ENCODE measurements around the gene PAGE5.

PAGE5 gene

GRCh38 chrX:55220119-55220794 is at the start of gene PAGE5:
Gene PAGE5 (plus strand): TSS chrX:55220346. CDS start chrX:55221383, 1,037 bp downstream.
- no peak for DNase-seq (ENCODE audit: low read depth)

DNA sequence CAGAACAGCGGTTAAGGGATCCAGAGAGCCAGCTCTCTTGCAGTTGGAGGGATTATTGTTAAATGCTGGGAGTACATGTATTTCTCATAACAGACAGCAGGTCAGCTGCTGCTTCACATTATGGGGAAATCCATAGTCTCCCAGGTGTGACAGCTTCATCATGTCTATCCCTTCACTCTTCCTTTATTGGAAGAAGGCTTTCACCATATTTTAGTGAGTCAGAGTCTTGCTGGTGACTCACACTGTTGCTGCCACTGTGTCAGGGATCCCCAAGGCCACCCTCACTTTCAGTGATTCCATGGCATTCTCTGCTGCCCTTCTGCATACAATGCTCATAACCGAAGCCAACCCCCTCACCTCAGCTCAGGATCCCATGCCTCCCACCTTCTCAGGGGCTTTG is 32.9 kb upstream of the PAGE5 start:
- no peak for DNase-seq (ENCODE audit: low read depth)

- DNase-seq (ENCODE audit: low read depth): no peak
These were observed 23.5 kb upstream of the PAGE5 start for GRCh38 chrX:55196688-55197087.

DNA sequence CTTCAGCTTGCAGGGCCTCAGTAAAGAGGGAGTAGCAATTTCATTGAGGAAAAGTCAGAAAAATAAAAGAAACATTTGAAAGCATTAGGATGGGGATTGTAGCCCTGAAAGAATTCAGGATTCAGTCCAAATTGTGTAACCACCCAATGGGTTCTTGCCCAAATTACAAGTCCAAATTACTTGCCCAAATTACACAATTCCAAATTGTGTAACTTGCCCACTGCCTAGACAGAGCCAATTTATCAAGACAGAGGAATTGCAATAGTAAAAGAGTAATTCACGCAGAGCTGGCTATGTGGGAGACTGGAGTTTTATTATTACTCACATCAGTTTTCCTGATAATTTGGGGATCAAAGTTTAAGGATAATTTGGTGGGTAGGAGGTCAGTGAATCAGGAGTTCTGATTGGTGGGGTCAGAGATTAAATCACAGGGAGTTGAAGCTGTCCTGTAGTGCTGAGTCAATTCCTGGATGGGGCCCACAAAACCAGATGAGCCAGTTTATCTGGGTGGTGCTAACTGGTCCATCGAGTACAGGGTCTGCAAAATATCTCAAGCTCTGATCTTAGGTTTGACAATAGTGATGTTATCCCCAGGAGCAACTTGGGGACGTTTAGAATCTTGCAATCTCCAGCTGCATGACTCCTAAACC is 18.1 kb upstream of the PAGE5 start:
- no peak for DNase-seq (ENCODE audit: low read depth)

DNA sequence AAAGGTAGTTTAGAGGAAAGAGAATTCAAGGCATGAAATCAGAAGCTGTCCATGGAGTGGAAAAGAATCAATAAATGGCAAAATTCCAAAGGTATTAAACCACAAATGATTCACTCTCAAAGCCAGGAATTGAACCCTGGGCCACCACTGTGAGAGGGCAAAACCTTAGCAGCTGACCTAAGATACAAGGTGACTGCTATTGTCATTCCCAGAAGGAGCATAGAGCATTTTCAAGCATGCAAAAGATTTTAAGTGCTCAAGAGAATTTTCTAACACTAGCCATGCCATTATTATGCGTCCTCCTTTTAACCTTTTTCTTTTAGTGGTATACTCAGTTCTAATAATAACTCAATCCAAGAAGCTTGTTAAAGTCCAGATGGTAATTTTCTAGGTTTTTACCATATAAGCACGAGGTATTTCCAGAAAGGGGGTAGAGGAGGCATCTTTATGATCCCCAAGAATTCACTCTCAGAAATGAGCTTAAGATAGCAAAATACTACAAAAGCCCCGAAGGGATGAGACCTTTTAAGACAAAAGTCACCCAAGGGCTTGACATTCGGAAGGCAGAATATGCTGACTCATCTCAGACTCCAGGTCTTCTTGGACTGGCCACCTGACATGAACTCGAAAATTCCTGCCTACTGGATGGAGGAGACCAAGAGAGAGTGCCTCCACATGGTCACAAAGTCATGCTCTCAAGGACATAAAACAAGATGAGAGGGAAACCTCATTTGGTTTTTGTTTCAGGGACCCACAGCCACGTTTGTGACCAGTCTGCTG is 13.8 kb upstream of the PAGE5 start:
- no peak for DNase-seq (ENCODE audit: low read depth)

DNA sequence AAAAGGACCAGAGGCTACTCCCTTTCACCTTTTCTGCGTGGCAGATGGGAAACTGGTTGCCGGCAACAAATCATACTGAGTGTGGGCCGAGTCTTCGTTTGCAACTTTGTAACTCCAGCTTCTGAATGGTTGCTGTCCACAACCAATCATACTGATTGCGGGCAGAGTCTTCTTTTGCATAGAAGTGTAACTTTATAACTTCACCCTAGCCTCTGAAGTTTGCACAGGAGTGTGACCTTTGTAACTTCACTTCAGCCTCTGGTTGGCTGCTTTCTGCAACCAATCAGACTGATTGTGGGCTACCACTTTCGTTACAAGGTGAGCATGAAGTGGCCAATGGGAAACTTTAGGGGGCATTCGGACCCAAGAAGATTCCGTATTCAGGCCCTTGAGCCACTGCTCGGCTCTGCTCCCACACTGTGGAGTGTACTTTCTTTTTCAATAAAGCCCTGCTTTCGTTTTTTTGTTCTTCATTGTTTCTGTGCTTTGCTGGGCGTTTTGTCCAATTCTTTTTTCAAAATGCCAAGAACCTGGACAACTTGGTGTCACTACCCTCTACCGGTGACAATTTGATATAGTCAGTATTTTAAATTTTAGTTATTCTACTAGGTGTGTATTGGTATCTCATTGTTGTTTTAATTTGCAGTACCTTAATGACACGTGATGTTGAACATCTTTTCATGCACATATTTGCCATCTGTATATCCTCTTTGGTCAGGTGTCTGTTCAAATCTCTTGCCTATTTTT is 9.0 kb upstream of the PAGE5 start:
- DNase-seq (ENCODE audit: low read depth): no peak

DNA sequence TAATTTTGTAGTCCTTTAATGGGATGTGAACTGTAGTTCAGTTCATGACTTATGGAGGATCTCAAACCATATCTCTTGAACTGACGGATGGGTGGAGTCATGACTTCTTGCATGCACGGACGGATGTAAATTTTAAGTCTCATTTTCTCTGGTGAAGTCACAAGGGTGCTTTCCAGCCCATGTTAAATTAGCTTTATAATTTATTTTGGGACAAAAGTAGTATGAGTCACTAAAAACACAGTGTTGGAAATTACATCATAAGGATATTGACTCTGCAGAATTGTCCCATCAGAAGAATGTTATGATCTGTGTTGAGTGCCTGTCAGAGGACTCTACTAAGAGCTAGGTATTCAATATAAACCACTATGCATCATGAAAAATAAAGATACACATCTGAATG is 6.8 kb upstream of the PAGE5 start:
- DNase-seq (ENCODE audit: low read depth): no peak

- DNase-seq (ENCODE audit: low read depth): no peak
These were observed 20.7 kb downstream of the PAGE5 start for GRCh38 chrX:55240788-55241340.

DNA sequence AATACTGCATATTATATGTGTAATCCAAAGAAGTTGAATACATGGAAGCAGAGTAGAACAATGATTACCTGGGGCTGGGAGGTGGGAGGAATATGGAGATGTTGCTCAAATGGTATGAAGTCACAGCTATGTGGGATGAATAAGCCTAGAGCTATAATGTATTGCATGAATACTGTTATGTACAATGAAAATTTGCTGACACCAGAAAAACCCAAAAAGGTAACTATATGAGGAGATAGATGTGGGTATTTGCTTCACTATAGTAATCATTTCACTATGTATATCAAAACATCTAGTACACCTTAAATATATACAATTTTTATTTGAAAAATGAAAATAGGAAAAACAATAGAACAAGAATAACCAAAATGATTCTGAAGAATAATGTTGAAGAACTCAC is 33.4 kb downstream of the PAGE5 start:
- no peak for DNase-seq (ENCODE audit: low read depth)

DNA sequence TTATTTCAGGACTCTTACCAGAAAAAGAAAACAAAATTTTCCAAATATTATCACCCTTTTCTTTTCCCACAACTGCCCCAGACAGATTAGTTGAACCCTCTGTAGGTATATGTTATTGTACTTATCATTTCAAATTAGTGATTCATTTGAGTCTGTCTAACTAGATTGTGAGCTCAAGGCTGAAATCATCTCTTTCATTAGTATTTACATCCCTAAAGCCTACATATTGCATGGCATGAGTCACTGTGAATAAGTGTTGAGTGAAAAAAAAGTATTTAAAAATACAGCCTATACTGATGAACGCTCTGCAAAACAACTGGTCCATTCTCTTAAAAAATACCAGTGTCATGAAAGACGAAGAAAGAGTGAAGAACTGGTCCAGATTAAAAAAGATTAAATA is 40.7 kb downstream of the PAGE5 start:
- DNase-seq (ENCODE audit: low read depth): no peak

- DNase-seq (ENCODE audit: low read depth): no peak
These were observed 44.7 kb downstream of the PAGE5 start, which contains the start of gene PAGE3 for GRCh38 chrX:55264816-55265215. Gene PAGE3 (minus strand): TSS chrX:55264916. CDS start chrX:55263903, 1,013 bp downstream.

Measured in stimulated activated CD8-positive, alpha-beta memory T cell treated with anti-CD3 and anti-CD28 coated beads, Interleukin-7, amount 100 ng/mL, for 24 hours (primary cell).